GM13977 (cell line): ENCODE results near the gene ZBTB8A.

ENCODE experiments used
- DNase-seq: peaks from one replicate; pipeline ENCODE4 v3.0.0; 2012; ENCODE audit warnings: low spot score
- in situ Hi-C: fragments of 300-500 bp; cut with MboI; formaldehyde crosslinking; loops from one replicate; pipeline ENCODE4 v1.12.0; 2022; ENCODE audit warnings: low sequenced_read_pairs, low pct_unique_long_range_greater_than_20kb, mixed read lengths, inconsistent platforms; ENCODE audit not compliant: unreplicated experiment
- TF ChIP-seq, protein P1 (sequence below): IDR thresholded peaks from 2 replicates; pipeline ENCODE4 v1.5.1; 2012; ENCODE audit warnings: mild to moderate bottlenecking, control low read depth; ENCODE audit not compliant: insufficient read depth; ENCODE audit errors: extremely low read depth, missing control alignments

The ZBTB8A gene

DNA sequence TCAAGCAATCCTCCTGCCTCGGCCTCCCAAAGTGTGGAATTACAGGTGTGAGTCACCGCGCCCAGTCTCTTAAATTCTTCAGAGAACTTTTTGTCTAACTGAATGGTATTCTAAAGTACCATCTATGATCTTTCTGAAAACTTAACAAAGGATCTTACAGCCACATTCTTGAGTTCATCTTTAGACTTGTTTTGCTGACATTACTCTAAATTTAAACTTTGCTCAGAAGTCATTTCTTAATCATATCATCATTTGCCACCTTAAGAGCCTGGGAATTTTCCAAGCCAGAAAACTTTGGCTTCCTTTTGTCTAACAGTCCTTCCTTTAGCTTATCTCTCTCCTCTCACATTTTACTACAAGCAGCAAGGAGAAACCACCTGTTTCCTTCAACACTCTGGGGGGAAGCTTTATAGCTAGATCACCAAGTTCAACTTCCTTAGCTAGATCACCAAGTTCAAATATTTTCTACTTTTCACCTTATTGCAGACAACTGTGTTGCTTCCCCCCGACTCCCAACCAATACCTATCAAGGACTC is 5.4 kb upstream of the ZBTB8A start:
- TF ChIP-seq, protein P1, sequence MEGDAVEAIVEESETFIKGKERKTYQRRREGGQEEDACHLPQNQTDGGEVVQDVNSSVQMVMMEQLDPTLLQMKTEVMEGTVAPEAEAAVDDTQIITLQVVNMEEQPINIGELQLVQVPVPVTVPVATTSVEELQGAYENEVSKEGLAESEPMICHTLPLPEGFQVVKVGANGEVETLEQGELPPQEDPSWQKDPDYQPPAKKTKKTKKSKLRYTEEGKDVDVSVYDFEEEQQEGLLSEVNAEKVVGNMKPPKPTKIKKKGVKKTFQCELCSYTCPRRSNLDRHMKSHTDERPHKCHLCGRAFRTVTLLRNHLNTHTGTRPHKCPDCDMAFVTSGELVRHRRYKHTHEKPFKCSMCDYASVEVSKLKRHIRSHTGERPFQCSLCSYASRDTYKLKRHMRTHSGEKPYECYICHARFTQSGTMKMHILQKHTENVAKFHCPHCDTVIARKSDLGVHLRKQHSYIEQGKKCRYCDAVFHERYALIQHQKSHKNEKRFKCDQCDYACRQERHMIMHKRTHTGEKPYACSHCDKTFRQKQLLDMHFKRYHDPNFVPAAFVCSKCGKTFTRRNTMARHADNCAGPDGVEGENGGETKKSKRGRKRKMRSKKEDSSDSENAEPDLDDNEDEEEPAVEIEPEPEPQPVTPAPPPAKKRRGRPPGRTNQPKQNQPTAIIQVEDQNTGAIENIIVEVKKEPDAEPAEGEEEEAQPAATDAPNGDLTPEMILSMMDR: no peak
- DNase-seq: no peak
- in situ Hi-C loops: no loop called here

DNA sequence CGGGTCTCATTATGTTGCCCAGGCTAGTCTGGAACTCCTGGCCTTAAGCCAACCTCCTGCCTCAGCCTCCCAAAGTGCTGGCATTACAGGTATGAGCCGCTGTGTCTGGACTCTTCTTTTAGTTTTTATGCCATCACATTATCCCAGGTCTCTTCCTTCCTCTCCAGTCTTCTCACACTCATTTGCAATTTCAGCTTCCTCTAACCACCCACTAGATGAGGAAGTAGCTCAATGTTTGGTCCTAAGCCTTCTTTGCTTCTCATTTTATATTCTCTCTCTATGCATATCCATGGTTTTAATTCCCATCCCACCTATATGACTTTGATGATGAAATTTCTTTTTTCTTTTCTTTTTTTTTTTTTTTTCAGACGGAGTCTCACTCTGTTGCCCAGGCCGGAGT is 3.1 kb upstream of the ZBTB8A start:
- TF ChIP-seq, protein P1: no peak
- no peak for DNase-seq
- in situ Hi-C loops: no loop called here

DNA sequence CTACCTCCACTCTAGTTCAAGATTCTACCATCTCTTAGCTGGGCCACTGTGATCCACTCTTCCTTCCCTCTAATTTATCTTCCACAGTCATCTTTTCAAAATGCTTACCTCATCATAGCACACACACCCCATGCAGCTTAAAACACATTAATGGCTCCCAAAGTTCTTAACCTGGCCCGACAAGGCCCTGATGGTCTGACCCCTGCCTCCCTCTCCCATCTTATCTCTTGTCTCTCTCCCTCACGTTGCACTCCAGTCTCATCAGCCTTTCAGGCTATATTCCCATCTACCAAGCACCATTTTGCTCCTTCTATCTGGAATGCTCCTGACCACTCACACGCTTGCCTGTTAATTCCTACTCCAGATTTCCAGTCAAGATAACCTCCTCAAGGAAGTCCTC is 2.5 kb upstream of the ZBTB8A start:
- TF ChIP-seq, protein P1: no peak
- DNase-seq: no peak
- in situ Hi-C loops: no loop called here

DNA sequence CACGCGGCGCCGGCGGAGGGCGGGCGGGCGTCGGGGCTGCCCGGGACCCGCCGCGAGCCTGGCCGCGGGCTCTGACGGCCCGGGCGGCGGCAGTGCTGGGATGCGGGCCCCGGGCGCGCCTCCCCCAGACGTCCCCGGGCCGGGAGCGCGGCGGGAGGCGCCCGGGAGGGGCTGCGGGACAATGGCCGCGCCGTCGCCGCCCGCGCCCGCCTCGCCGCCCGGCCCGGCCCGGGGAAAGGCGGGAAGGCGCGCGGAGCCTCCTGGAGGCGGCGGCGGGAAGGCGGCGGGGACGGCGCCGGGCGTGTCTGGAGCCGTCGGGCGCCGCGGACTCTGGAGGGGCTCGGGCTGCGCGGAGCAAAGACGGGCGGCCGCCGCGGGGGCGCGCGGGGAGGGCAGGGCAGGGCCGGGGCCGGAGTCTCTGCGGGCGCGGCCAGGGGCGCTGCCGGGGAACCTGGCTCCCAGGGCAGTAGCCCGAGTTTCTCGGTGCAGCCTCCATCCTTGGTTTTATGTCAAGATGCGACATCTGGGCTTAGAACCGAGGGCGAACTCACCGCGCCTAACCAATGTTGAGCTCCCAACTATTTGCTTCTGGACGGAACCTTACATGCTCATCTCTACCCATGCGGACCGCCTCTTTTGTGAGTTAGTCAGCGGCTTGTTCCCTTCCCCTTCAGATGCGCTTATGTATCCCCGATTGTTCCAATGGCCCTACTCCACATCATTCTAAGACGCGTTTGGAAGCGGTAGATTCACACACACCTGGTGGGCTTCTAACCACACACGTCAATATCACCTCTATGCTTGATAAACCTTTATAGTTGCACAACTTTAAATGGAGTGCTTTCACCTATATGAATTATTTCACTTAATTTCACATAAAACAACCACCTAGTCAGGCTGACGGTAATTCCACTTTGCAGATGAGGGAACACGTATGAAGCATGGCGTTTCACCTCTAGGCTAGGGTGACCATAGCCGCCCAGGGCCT is 651 bp downstream of the ZBTB8A start:
- TF ChIP-seq, protein P1: no peak
- in situ Hi-C loops: no loop called here
- DNase-seq: peak; percentile 73

DNA sequence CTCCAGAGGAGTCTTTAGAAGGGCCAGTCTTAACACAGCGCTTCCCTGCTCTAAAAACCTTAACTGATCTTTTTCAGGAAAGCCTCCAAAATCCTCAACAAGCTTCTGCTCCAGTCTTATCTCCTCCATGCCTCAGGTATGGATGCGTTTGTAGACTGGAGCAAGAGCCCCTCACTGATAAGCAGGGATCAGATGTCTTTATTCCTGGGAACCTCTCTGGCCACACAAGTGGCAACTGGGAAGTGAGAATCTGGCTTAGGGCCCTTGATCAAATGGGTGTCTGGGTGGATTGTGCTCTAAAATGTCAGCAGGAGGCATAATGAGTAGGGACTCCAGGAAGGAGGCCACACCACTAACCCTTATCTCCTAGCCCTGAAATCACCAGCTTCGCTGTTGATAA is 1.4 kb downstream of the ZBTB8A start:
- no peak for DNase-seq
- in situ Hi-C loops: no loop called here

DNA sequence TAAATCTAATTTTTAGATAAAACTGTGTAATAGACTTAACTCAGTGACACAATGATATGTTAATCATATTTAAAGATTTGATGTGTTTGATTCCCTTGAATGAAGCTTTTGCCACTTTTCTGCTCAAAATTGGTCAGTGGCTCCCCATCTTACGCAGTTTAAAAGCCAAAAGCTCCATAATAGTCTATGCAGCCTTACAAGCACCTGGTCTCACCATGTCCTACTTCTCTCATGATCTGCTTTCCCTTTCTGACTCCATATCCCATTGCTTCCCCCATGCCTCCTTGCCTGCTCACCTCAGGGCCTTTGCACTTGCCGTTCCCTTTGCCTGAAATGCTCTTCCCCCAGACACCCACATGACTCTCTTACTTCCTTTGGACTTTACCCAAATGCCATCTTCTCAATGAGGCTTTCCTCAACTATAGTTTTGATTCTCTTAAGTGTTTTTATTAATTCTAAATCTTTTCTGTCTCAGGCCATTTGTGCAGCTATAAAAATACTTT is 1.9 kb downstream of the ZBTB8A start:
- no peak for DNase-seq
- TF ChIP-seq, protein P1: no peak
- in situ Hi-C loops: no loop called here

More for the DNA sequence above, 1.4 kb downstream of the ZBTB8A start:
- TF ChIP-seq, protein P1: no peak
